ENCODE results near the gene IP6K3.

IP6K3 gene

GRCh38 chr6:33766921-33767907 lies 20.5 kb upstream of the IP6K3 start:
- in situ Hi-C loops (cut with MboI; ENCODE audit: low sequenced_read_pairs, unreplicated experiment): loop anchor here (10.0 kb wide), 1 partner anchor 378 kb away; the partner anchor contains the start of gene GRM4
- no peak for DNase-seq (ENCODE audit: low spot score)

GRCh38 chr6:33765368-33765767 lies 18.7 kb upstream of the IP6K3 start:
- in situ Hi-C loops (cut with MboI; ENCODE audit: low sequenced_read_pairs, unreplicated experiment): loop anchor here (10.0 kb wide), 1 partner anchor 379 kb away; the partner anchor contains the start of gene GRM4
- no peak for DNase-seq (ENCODE audit: low spot score)
- TF ChIP-seq CTCF (IDR thresholded peaks at IDR 0.05; ENCODE audit: borderline replicate concordance, control extremely low read depth, extremely low read depth, insufficient read depth, missing control alignments): no peak

More at GRCh38 chr6:33766921-33767907, 20.5 kb upstream of the IP6K3 start:
- TF ChIP-seq CTCF (IDR thresholded peaks at IDR 0.05; ENCODE audit: borderline replicate concordance, control extremely low read depth, extremely low read depth, insufficient read depth, missing control alignments): no peak

- DNase-seq (ENCODE audit: low spot score): no peak
- in situ Hi-C loops (cut with MboI; ENCODE audit: low sequenced_read_pairs, unreplicated experiment): loop anchor here (10.0 kb wide), 1 partner anchor 381 kb away; the partner anchor contains the start of gene GRM4
- TF ChIP-seq CTCF (IDR thresholded peaks at IDR 0.05; ENCODE audit: borderline replicate concordance, control extremely low read depth, extremely low read depth, insufficient read depth, missing control alignments): no peak
Measured at GRCh38 chr6:33764036-33764435, 17.3 kb upstream of the IP6K3 start.

- in situ Hi-C loops (cut with MboI; ENCODE audit: low sequenced_read_pairs, unreplicated experiment): loop anchor here (10.0 kb wide), 1 partner anchor 381 kb away; the partner anchor contains the start of gene GRM4
- TF ChIP-seq CTCF (IDR thresholded peaks at IDR 0.05; ENCODE audit: borderline replicate concordance, control extremely low read depth, extremely low read depth, insufficient read depth, missing control alignments): no peak
Measured at GRCh38 chr6:33763483-33763882, 16.8 kb upstream of the IP6K3 start.

GRCh38 chr6:33762713-33763112 lies 16.0 kb upstream of the IP6K3 start:
- in situ Hi-C loops (cut with MboI; ENCODE audit: low sequenced_read_pairs, unreplicated experiment): loop anchor here (10.0 kb wide), 1 partner anchor 382 kb away; the partner anchor contains the start of gene GRM4
- DNase-seq (ENCODE audit: low spot score): no peak
- TF ChIP-seq CTCF (IDR thresholded peaks at IDR 0.05; ENCODE audit: borderline replicate concordance, control extremely low read depth, extremely low read depth, insufficient read depth, missing control alignments): no peak

More at GRCh38 chr6:33763483-33763882, 16.8 kb upstream of the IP6K3 start:
- no peak for DNase-seq (ENCODE audit: low spot score)

GRCh38 chr6:33761922-33762629 lies 15.4 kb upstream of the IP6K3 start:
- peak; percentile 74 for DNase-seq (ENCODE audit: low spot score)
- in situ Hi-C loops (cut with MboI; ENCODE audit: low sequenced_read_pairs, unreplicated experiment): loop anchor here (10.0 kb wide), 1 partner anchor 383 kb away; the partner anchor contains the start of gene GRM4
- peak; percentile 62 for TF ChIP-seq CTCF (IDR thresholded peaks at IDR 0.05; ENCODE audit: borderline replicate concordance, control extremely low read depth, extremely low read depth, insufficient read depth, missing control alignments)

Data from GM13976 (cell line).